ENCODE data around the gene COL20A1. TPM values are rescaled to one million over a fixed set of nuclear protein-coding genes. Genes with fewer than 3 reads are reported as not detected.
"Not testable (repeated sequence)": the region's sequence is repeated elsewhere in the genome, so short reads cannot be mapped to it uniquely, and the experiment has no call there.

COL20A1 gene
- under 1 TPM; 0.42 to 0.65 (median 0.46) TPM for polyA plus RNA-seq (ENCODE audit: insufficient read length in 3 of 3)

DNA sequence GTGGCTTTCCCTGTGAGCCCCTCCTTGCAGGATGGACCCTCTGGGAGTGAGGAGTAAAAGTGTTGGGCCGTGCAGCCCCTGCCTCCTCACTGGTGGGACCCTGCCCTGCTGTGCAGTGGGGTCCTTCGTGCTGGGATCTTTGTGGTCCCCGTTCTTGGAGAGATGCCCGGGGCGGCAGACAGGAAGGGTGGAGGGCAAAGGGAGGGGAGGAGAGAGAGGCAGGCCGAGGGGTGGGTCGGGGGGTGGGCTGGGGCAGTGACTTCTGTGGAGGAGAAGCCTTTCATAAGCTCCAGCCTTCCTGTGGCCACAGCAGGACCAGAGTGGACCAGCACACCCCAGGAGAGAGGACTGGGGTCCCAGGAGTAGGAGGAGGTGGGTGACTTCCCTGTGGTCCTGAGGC lies at the start of gene COL20A1:
Gene COL20A1, plus strand, starts transcription at position 283 of the 400 bp plus-strand sequence. CDS start 1,922 bp downstream, outside the sequence.
- no peak for DNase-seq (ENCODE audit: low read depth in 3 of 3, low spot score in 2 of 3)

DNA sequence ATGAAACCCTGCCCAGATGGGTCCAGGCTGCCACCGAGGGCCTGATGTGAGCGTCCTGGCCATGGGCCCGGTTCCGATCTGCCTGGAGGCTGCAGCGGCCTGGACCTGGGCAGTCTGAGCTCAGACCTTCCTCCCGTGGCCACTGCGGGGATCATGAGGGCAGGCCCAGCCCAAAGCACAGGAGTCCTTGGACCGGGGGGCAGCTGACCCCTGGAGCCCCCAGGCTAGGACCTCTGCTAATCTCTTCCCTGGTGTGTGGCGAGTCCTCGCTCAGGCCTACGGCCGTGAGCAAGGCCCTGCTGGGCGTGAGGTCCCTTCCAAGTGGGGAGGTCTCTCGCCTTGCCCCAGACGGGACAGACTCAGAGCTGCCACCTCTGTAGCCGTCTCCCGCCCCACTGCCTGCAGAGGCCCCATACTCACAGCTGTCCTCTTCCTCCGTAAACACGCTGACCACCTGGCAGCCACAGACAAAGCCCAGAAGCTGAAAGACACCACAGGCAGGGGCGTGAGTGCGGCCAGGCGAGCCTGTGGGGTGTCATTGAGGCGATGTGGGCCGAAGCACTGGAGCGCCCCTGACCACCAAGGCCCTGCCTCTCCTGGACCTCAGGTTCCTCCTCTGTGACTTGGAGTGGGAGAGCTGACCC lies 49.3 kb upstream of the COL20A1 start:
- no peak for DNase-seq (ENCODE audit: low read depth in 3 of 3, low spot score in 2 of 3)

DNA sequence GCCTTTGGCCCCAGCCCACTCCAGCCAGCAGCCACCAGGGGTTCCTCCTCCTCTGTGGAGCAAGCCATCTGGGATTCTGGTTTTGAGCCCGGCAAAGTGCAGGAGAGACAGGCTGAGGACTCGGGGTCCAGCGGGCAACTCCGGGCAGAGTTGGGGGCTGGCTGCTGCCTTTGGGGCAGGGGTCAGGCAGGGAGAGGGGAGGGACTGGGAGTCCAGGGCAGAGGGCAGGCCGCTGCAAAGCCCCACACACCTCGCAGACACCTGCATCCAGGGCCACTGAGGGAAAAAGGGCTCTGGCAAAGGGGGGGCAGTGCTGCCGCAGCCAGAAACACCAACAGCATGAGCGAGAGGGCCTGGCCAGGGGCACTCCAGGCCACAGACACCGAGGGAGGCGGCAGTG lies 48.5 kb upstream of the COL20A1 start:
- DNase-seq (ENCODE audit: low read depth in 3 of 3, low spot score in 2 of 3) = no peak

DNA sequence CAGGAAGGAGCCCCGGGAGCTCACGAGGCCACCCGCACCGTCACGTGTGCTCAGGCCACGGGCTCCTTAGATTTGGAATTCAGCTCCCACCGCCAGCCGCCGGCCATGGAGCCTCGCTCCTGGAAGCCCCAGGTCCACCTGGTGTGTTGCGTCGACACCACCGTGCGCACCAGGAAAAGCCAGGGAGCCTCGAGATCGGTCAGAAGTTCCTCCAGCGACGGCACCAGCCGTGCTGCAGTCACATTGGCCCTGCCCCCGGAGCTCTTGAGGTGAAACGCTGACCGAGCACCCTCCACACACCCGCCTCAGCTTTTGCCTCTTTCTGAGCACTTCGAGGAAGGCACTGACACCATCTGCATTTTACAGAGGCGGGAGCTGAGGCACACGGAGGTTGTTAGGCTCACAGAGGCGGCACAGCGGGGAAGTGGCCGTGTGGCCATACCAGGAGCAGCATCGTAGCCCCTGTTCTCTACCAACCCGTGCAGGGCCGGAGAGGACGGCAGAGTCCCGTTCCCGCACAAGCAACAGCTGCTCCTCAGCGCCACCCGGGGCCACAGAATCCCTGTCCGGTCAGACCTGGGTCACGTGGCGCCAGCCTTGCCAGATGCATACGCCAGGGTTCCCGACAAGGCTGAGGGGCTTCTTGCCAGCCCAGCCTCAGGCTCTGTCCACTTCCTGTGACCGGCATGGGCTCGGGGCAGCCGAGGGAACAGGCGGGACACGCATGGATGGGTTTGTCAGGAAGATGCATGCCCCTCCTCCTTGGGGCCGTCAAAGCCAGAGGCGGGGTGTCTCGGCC lies 46.3 kb upstream of the COL20A1 start:
- no peak for DNase-seq (ENCODE audit: low read depth in 3 of 3, low spot score in 2 of 3)

DNA sequence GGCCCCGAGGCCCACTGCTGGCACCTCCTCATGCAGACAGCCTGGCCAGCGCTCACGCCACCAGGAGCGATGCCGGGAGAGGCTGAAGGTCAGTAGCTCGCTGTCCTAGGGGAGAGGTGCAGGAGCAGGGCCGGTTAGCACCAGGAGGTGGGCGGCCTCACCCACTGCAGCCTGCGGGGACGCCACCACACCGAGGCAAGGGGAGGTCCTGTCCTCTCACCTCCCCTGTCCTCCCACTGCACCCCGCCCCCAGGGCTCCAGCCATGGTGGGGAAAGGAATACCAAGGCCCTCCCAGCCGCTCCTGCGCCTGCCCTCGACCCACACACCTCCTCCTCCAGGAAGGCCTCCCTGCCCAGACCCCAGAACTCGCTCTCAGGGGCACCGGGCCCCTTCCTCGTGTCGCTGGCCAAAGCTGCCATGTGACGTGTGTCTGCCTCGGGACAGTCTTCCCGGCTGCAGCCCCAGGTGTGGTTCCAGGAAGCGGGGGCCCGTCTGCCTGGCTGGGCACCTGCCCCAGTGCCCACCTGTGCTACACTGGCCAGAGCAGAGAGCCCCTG lies 45.2 kb upstream of the COL20A1 start:
- DNase-seq (ENCODE audit: low read depth in 3 of 3, low spot score in 2 of 3) = no peak

- DNase-seq (ENCODE audit: low read depth in 3 of 3, low spot score in 2 of 3) = no peak
Observed at GRCh38 chr20:63248835-63249591, 44.0 kb upstream of the COL20A1 start.

DNA sequence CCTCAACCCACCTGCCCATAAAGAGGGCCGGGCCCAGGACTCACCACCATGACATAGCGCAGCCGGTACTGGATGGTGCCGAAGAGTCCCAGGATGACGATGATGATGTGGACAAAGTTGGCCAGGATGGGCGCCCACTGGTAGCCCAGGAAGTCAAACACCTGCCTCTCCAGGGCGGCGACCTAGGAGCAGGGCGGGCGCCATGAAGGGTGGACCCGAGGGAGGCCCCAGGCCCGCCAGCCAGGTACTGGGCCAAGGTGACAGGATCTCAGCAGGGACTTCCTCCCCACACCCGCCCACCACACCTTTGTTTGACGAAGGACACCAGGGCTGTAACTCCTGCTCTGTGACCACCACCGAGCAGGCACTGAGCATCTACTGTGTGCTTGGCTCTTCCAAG lies 43.1 kb upstream of the COL20A1 start:
- DNase-seq (ENCODE audit: low read depth in 3 of 3, low spot score in 2 of 3) = no peak

- not testable (repeated sequence) for DNase-seq (ENCODE audit: low read depth in 3 of 3, low spot score in 2 of 3)
Observed at GRCh38 chr20:63251350-63251749, 41.6 kb upstream of the COL20A1 start.

DNA sequence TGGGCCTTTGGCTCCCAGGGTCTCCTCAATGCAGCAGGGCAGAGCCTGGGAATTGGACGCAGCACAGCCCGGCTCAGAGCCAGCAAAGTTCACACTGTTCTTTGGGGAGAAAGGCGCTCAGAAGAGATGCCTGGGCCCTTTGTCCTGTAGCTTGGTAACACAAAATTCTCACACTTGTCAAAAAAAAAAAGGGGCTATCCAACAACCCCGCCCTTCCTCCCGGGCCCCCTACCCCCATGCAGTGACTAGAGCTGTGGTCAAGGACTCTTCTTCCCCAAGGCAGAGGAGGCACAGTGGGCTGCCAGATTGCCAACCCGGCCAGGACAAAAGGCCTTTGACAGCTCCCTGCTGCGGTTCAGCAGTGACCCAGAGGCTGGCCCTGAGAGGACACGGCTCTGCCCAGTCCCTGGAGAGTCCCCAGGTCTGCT lies 40.7 kb upstream of the COL20A1 start:
- DNase-seq (ENCODE audit: low read depth in 3 of 3, low spot score in 2 of 3) = no peak

DNA sequence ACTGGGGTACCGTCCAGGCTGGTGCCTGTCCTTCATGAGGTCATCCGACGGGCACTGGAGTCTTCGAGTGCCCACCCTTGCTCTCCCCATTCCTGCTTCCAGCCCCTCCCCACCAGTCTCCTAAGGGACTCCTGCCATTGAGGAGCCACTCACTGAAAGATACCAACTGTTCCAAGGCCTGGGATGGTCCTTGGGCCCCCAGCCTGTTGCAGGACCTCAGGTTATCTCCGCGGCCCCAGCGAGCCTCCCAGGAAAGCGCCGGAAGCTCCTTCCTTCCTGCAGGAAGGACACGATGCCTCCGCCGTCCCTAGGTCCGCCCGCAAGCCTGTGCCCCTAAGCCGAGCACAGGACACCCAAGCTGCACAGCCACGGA lies 39.9 kb upstream of the COL20A1 start:
- no peak for DNase-seq (ENCODE audit: low read depth in 3 of 3, low spot score in 2 of 3)

DNA sequence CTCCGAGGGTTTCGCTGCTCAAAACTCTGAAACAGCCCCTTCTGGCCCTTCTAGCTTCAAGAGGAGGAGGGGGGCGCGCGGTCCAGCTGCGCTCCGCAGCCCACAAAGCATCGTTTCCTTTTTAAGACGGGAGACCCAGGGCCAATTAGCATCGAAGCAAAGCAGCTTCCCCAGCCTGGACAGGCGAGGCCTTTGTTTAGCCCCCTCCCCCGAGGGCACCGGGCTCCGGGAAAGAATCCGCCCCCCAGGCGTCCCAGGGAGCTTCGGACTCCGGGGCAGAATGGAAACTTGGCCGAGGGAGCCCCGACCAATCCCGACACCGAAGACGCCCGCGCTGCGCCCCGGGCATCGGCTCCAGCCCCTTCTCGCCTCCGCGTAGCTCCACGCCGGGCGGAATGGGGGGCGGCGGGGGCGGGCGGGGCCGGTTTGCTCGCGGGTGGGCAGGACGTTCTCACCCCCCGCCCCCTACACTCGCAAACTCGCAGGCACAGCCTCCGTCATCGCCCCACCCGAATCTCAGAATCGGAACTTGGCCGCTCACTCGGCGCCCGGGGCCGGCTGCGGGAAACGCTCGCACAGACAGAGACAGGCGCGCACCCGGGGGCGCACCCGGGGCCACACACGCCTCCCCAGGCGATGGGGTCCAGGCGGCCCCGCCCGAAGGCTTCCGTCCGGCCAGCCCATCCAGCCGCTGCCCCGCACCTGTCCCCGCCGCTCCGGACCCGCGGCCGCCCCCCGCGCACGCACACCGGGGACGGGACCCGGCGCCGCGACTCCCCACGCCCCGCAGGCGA lies 39.4 kb upstream of the COL20A1 start:
- DNase-seq (ENCODE audit: low read depth in 3 of 3, low spot score in 2 of 3) = no peak

DNA sequence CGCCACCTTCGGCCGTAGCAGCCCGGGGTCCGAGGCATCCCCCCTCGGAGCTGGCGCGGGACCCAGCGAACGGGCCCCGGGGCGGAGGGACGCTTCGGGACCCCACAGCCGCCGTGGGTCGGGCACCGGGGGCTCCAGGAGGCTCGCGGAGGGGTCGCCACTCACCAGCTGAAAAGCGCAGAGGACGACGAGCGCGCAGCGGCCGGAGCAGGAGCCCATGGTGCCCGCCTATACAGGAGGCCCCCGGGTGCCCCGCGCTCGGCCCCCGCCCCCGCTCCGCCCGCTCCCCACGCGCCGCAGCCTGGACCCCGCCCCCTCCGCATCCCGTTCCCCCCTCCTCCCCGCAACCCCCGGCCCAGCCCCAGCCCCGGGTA lies 38.8 kb upstream of the COL20A1 start, which contains the start of gene NKAIN4:
Gene NKAIN4, minus strand, starts transcription at position 232 of the 374 bp plus-strand sequence. Its CDS starts 13 bp downstream, at position 219.
- no peak for DNase-seq (ENCODE audit: low read depth in 3 of 3, low spot score in 2 of 3)

DNA sequence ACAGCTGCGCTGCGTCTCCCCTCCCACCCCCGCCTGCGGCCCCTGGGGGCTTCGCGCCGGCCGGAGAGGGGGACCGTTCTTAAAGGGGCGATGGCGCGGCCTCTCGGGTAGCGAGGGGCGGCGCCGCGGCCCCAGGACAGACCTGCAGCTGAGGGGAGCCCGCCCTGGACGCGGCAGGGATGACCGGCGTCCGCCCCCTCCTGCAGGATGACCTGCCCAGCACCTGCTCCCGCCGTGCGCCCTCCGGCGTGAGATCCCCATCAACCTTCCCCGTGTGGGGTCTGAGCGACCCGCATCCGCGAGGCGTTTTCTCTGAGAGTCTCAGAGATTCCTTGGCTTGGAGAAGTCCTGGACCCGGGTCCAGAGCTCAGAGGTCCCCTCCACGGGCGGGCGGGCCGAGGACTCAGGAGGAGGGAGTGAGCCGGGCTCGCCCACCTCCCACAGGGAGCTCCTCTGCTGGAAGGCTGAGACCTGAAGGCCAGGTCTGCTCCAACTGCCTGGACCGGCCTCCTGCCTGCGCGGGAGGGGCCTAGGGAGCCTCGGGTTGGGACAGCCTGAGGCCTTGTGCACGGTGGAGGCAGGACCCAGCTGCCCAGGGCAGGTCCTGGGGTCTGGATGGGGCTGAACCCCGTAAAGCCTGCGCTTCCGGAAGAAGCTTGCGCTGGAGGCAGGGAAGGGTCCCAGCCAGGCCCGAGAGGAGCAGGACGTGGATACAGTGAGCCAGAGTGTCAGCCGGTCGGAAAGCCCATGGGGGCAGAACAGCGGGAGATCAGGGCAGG lies 38.2 kb upstream of the COL20A1 start:
- no peak for DNase-seq (ENCODE audit: low read depth in 3 of 3, low spot score in 2 of 3)

DNA sequence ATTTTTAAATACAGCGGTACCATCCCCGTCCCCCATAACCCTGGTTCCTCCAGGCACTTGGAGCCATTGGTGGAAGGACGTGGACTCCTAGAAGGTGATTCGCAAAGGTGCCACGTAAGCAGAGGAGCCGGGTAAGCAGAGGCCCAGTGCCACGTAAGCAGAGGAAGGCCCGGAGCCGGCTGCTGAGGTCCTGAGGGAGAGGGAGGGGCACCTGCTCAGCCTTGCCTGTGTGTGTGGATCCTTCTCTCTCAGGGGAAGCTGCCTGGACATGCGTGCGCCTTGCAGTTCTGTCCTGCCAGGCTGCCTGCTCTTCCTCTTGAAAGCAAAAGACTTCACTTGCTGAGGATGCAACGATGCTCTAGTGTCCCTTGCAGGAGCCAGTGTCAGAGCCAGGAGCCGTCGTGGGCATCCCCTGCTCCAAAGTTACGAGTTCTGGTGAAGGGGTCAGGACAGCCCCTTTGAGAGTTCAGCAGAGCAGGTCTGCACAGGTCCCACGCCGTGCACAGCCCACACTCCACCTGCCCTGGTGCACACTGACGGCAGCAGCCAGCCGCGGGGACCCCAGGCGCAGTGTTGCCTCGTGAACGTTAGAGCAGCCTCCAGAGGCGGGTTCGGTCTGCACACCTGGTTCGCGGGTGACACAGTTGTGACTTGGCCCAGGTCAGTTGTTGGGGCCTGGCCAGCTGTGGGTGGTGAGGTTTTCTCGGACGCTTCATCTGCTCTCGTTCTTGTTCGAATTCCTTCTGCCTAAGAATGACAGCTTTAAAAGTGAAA lies 36.9 kb upstream of the COL20A1 start:
- no peak for DNase-seq (ENCODE audit: low read depth in 3 of 3, low spot score in 2 of 3)

- DNase-seq (ENCODE audit: low read depth in 3 of 3, low spot score in 2 of 3) = no peak
Observed at GRCh38 chr20:63256954-63257353, 36.0 kb upstream of the COL20A1 start.

DNA sequence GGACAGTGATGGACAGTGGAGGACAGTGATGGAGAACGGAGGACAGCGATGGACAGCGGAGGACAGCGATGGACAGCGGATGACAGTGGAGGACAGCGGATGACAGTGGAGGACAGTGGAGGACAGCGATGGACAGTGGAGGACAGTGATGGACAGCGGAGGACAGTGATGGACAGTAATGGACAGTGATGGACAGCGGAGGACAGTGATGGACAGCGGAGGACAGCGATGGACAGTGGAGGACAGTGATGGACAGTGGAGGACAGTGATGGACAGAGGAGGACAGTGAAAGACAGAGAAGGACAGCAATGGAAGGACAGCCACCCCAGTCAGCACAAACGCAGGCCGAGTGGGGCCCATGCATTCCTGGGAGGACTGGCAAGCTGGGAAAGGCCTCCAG lies 35.4 kb upstream of the COL20A1 start:
- DNase-seq (ENCODE audit: low read depth in 3 of 3, low spot score in 2 of 3) = no peak

DNA sequence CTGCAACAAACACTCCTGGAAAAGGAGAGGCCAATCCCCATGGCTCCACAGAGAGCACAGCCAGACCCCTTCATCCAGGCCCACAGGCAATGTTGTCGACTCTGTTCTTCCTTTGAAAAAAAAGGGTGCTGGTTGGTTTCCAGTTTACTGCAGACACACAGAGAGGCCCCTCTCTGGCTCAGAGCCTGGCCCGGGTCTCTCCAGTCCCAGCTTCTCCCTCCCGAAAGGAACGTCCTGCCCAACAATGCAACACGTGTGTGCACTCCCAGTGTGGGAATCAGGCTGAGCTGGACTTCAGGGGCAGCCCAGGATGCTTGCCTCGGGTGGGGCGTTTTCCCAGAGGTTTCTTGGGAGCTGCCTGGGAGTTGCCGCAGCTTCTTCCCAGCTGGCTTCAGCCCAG lies 34.2 kb upstream of the COL20A1 start:
- no peak for DNase-seq (ENCODE audit: low read depth in 3 of 3, low spot score in 2 of 3)

- no peak for DNase-seq (ENCODE audit: low read depth in 3 of 3, low spot score in 2 of 3)
Observed at GRCh38 chr20:63259734-63260460, 33.1 kb upstream of the COL20A1 start.
